ENCODE results near the gene SF3A1.

Gene SF3A1

DNA sequence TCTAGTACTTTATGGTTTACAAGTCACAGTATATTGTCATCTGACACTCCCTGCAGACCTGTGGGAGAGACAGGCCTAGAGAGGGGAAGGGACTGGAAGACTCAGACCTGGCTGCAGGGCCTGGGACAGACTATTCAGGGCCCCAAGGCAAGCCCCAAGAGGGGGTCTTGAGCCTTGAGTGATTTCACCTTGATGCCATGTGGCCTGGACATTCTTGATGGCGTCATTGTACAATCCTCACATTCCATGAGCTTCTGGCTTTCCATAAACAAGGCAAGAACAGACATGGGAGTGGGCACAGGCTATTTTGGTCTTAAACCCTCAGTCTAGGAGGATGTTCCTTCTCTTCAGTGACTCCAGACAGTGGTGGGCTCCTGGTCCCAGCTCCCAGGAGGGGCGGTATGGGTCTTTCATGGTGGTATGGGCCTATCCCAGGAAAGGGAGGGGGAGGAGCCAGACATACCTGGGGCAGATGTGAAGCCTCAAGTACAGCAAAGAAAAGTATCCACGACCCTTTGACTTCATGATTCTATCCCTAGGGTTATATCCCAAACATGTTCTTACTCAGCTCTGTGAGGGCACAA is 28.1 kb downstream of the SF3A1 start:
- POLR2A ChIA-PET, result no interaction called here
- CTCF ChIA-PET, result interaction anchor here (1.1 to 4.8 kb wide), 5 partner anchors 20 to 60 kb away, joined by 3 to 55 read pairs (median 3); partner anchors contain the start of genes CASTOR1, CCDC157, RNF215 and SF3A1

DNA sequence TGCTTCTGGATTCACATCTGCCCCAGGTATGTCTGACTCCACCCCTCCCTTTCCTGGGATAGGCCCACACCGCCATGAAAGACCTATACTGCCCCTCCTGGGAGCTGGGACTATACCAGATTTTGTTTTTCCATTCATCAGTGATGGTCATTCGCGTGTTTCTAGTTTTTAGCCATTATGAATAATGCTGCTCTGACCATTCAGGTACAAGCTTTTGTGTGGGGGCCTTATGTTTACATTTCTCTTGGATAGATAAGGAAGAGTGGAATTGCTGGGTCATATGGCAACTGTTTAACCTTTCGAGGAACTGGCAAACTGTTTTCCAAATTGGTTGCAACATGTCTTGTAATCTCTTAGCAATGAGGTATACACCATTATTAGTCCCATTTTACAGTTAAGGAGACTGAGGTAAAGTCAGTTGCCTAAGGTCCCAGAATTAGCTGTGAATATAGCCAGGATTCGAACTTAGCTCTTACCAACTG is 28.8 kb downstream of the SF3A1 start:
- ChIA-PET CTCF (interaction anchor here (1.0 to 4.8 kb wide), 5 partner anchors 10 to 96 kb away, joined by 3 to 55 read pairs (median 3); partner anchors contain the start of gene CASTOR1), POLR2A (interaction anchor here (1.5 kb wide), 1 partner anchor 8 kb away, joined by 5 read pairs; no protein-coding TSS in a partner anchor)
- TF ChIP-seq, protein P1, sequence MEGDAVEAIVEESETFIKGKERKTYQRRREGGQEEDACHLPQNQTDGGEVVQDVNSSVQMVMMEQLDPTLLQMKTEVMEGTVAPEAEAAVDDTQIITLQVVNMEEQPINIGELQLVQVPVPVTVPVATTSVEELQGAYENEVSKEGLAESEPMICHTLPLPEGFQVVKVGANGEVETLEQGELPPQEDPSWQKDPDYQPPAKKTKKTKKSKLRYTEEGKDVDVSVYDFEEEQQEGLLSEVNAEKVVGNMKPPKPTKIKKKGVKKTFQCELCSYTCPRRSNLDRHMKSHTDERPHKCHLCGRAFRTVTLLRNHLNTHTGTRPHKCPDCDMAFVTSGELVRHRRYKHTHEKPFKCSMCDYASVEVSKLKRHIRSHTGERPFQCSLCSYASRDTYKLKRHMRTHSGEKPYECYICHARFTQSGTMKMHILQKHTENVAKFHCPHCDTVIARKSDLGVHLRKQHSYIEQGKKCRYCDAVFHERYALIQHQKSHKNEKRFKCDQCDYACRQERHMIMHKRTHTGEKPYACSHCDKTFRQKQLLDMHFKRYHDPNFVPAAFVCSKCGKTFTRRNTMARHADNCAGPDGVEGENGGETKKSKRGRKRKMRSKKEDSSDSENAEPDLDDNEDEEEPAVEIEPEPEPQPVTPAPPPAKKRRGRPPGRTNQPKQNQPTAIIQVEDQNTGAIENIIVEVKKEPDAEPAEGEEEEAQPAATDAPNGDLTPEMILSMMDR (IDR thresholded peaks at IDR 0.05; ENCODE audit: control extremely low read depth, extremely low read depth, low read depth, missing control alignments), result no peak
- no peak for DNase-seq (ENCODE audit: extremely low spot score)

More for the DNA sequence above, 28.1 kb downstream of the SF3A1 start:
- no peak for DNase-seq (ENCODE audit: extremely low spot score)
- TF ChIP-seq, protein P1 (IDR thresholded peaks at IDR 0.05; ENCODE audit: control extremely low read depth, extremely low read depth, low read depth, missing control alignments), result no peak

- ChIA-PET POLR2A (interaction anchor here (0.9 to 1.5 kb wide), 8 partner anchors 9 to 37 kb away, joined by 3 to 7 read pairs (median 4); partner anchors contain the start of genes CASTOR1, CCDC157 and SF3A1), CTCF (interaction anchor here (0.8 to 4.8 kb wide), 8 partner anchors 10 to 97 kb away, joined by 3 to 55 read pairs (median 4); partner anchors contain the start of genes CASTOR1, RNF215 and SF3A1)
- DNase-seq (ENCODE audit: extremely low spot score), result peak; percentile 100
These were observed 29.9 kb downstream of the SF3A1 start, which contains the start of gene TBC1D10A for GRCh38 chr22:30326706-30327362. TSS of gene TBC1D10A (minus strand) at chr22:30326941. CDS start at chr22:30326881, 60 bp downstream.

GRCh38 chr22:30326255-30326705 is 30.4 kb downstream of the SF3A1 start:
- ChIA-PET CTCF (interaction anchor here (0.9 to 4.8 kb wide), 7 partner anchors 12 to 61 kb away, joined by 3 to 55 read pairs (median 4); partner anchors contain the start of genes CASTOR1, RNF215 and SF3A1), POLR2A (interaction anchor here (0.9 to 1.5 kb wide), 8 partner anchors 10 to 36 kb away, joined by 3 to 7 read pairs (median 4); partner anchors contain the start of genes CASTOR1, CCDC157 and SF3A1)
- TF ChIP-seq, protein P1 (IDR thresholded peaks at IDR 0.05; ENCODE audit: control extremely low read depth, extremely low read depth, low read depth, missing control alignments), result no peak
- peak; percentile 51 for DNase-seq (ENCODE audit: extremely low spot score)

More at GRCh38 chr22:30326706-30327362, 29.9 kb downstream of the SF3A1 start, which contains the start of gene TBC1D10A:
- TF ChIP-seq, protein P1 (IDR thresholded peaks at IDR 0.05; ENCODE audit: control extremely low read depth, extremely low read depth, low read depth, missing control alignments), result no peak

GRCh38 chr22:30325724-30326254 is 30.9 kb downstream of the SF3A1 start:
- DNase-seq (ENCODE audit: extremely low spot score), result no peak
- CTCF ChIA-PET, result interaction anchor here (1.6 to 4.8 kb wide), 4 partner anchors 11 to 40 kb away, joined by 4 to 55 read pairs (median 9); partner anchors contain the start of gene CASTOR1
- TF ChIP-seq, protein P1 (IDR thresholded peaks at IDR 0.05; ENCODE audit: control extremely low read depth, extremely low read depth, low read depth, missing control alignments), result no peak
- POLR2A ChIA-PET, result no interaction called here
